BJ (cell line): ENCODE measurements around the gene CLEC4A. TPM values are rescaled to one million over a fixed set of nuclear protein-coding genes. Genes with fewer than 3 reads are reported as not detected.
"Not testable (repeated sequence)": the region's sequence is repeated elsewhere in the genome, so short reads cannot be mapped to it uniquely, and the experiment has no call there.

Experiments used
- CTCF ChIA-PET: fragments of 350-600 bp; formaldehyde crosslinking; extraction: SDS; loops from one replicate; lab custom pipeline; 2021; ENCODE audit warnings: antibody characterized with exemption, inconsistent platforms; lab: Yijun Ruan, JAX
- POLR2A ChIA-PET: fragments of 300-600 bp; sonication (Branson Sonifier 250); formaldehyde crosslinking; extraction: SDS; loops from one replicate; lab custom pipeline; 2021; ENCODE audit warnings: antibody characterized with exemption; lab: Charles Lee
- DNase-seq: peaks from one replicate; pipeline ENCODE4 v3.0.0-alpha.2; 2011; ENCODE audit warnings: low read depth
- H3K27me3 ChIP-seq: 2 replicates; pipeline ENCODE4 v1.6.0; 2011; ENCODE audit warnings: low read length; ENCODE audit not compliant: control insufficient read depth, insufficient read depth
- H3K36me3 ChIP-seq: 2 replicates; pipeline ENCODE4 v1.5.1; 2011; ENCODE audit warnings: low read length; ENCODE audit not compliant: control insufficient read depth, insufficient read depth
- H3K4me3 ChIP-seq: 2 replicates; pipeline ENCODE4 v1.5.1; 2011; ENCODE audit warnings: low read depth, mild to moderate bottlenecking, control low read depth, low read length
- polyA plus RNA-seq: library from polyadenylated mRNA; depleted of rRNA; stranded (reverse); fragments of >200 nt; gene quantifications from 2 replicates; pipeline ENCODE4 v1.2.3, GENCODE V29; 2011
- TF ChIP-seq, protein P1 (sequence below): IDR thresholded peaks from 2 replicates; pipeline ENCODE4 v1.5.1; 2011; ENCODE audit warnings: low read depth, mild to moderate bottlenecking, control low read depth, inconsistent platforms, low read length, moderate library complexity; ENCODE audit not compliant: insufficient read depth

Gene CLEC4A
- polyA plus RNA-seq, 1 experiment: 0.26 TPM

GRCh38 chr12:8099235-8099634 lies 24.2 kb upstream of the CLEC4A start:
- CTCF ChIA-PET: interaction anchor here (0.7 to 3.1 kb wide), 4 partner anchors 9 to 910 kb away, joined by 3 to 17 read pairs (median 4); no protein-coding TSS in a partner anchor
- POLR2A ChIA-PET: no interaction called here
- H3K36me3 ChIP-seq: peaks cover 3% of the 10 kb centered on the region; the same call in 1 of the 2 replicates
- H3K27me3 ChIP-seq: no peaks in the 10 kb centered on the region
- no peak for DNase-seq
- TF ChIP-seq, protein P1, sequence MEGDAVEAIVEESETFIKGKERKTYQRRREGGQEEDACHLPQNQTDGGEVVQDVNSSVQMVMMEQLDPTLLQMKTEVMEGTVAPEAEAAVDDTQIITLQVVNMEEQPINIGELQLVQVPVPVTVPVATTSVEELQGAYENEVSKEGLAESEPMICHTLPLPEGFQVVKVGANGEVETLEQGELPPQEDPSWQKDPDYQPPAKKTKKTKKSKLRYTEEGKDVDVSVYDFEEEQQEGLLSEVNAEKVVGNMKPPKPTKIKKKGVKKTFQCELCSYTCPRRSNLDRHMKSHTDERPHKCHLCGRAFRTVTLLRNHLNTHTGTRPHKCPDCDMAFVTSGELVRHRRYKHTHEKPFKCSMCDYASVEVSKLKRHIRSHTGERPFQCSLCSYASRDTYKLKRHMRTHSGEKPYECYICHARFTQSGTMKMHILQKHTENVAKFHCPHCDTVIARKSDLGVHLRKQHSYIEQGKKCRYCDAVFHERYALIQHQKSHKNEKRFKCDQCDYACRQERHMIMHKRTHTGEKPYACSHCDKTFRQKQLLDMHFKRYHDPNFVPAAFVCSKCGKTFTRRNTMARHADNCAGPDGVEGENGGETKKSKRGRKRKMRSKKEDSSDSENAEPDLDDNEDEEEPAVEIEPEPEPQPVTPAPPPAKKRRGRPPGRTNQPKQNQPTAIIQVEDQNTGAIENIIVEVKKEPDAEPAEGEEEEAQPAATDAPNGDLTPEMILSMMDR: no peak
- H3K4me3 ChIP-seq: no peak overlapping the region

DNA sequence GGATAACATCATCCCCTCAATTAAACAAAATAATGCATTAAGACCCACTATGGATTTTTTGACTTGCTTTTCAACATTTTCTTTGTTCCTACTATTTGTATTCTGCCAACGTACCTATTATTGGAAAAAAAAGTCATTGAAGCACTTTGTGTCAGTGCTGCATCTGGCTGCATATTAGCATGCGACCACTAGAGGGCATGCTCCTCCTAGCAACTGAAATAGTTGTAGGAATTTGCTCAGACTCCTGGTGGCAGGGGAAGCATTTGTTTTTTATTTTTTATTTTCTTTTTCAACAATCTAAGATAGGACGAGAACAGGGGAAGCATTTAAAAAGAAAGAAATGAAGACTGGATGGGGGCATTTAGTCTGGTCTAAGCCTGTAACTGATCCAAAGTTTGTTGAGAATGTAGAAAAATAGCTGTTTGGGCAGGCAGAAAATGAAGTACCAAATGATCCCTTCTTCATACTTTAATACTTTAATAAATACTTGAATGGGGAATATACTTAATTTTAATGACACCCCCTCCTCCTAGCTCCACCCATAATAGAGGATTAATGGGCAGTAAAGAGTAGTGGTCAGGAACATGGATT lies 14.5 kb upstream of the CLEC4A start:
- POLR2A ChIA-PET: no interaction called here

GRCh38 chr12:8113117-8113516 lies 10.3 kb upstream of the CLEC4A start:
- POLR2A ChIA-PET, DNase-seq, H3K36me3 ChIP-seq, H3K27me3 ChIP-seq, H3K4me3 ChIP-seq: not testable (repeated sequence)
- CTCF ChIA-PET: interaction anchor here (1.3 kb wide), 1 partner anchor 277 kb away, joined by 4 read pairs; no protein-coding TSS in a partner anchor

More for the DNA sequence above, 14.5 kb upstream of the CLEC4A start:
- DNase-seq: peak; percentile 18
- TF ChIP-seq, protein P1: peak; percentile 97
- CTCF ChIA-PET: interaction anchor here (0.6 to 2.6 kb wide), 18 partner anchors 10 to 288 kb away, joined by 3 to 17 read pairs (median 4); partner anchors contain the start of gene NECAP1
- Histone ChIP-seq H3K27me3 (no peaks in the 10 kb centered on the region), H3K4me3 (no peak overlapping the region), H3K36me3 (no peaks in the 10 kb centered on the region)

DNA sequence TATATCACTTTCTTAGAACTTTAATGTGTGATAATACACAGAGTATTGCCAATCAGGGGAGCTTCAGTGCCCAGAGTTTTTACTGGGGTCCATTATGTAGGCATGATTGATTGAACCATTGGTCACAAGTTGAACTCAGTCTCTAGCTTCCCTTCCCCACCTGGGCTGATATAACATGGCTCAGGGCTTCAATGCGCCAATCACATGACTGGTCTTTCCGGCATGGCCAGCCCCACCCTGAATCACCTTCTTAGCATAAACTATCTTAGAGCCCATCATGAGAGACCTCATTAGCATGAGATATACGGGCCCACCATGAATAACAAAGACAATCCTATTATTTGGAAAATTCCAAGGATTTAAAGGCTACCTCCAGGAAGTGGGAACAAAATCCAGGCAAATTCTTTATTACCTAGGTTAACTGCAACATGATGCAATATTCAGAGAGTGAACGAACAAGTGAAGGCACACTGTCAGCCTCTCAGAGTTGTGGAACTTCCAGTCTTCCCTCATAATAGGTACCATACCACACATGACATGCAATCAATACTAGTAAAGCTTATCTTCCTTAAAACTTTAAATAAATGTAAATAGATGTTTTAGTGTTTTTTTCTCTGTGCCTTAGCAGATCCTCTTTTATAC lies 3.2 kb upstream of the CLEC4A start:
- TF ChIP-seq, protein P1: no peak
- CTCF ChIA-PET: interaction anchor here (0.8 to 2.5 kb wide), 2 partner anchors 10 to 112 kb away, joined by 3 to 11 read pairs; no protein-coding TSS in a partner anchor
- POLR2A ChIA-PET: no interaction called here

DNA sequence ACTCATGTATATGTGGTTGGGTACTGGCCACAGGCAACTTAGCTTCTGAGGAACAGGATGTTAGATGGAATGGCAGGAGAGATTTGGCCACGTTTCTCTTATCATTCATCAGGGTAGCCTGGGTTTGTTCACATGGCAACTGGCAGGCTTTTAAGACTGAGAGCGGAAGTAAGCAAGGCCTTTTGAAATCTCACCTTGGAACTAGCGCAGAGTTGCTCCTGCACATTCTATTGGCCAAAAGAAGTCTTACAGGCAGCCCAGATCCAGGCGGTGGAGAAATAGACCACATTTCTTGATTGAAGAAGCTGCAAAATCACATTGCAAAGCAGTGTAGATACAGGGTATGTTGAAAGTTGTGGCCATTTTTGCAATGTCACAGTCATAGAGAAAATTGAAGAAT lies 3.7 kb downstream of the CLEC4A start:
- TF ChIP-seq, protein P1: no peak
- no peaks in the 10 kb centered on the region for H3K36me3 ChIP-seq
- H3K4me3 ChIP-seq: no peak overlapping the region
- ChIA-PET CTCF (interaction anchor here (1.0 to 1.1 kb wide), 2 partner anchors 19 to 105 kb away, joined by 3 read pairs; no protein-coding TSS in a partner anchor), POLR2A (no interaction called here)
- H3K27me3 ChIP-seq: no peaks in the 10 kb centered on the region
- DNase-seq: no peak

More for the DNA sequence above, 3.2 kb upstream of the CLEC4A start:
- Histone ChIP-seq H3K27me3 (no peaks in the 10 kb centered on the region), H3K36me3 (no peaks in the 10 kb centered on the region), H3K4me3 (no peak overlapping the region)
- no peak for DNase-seq

DNA sequence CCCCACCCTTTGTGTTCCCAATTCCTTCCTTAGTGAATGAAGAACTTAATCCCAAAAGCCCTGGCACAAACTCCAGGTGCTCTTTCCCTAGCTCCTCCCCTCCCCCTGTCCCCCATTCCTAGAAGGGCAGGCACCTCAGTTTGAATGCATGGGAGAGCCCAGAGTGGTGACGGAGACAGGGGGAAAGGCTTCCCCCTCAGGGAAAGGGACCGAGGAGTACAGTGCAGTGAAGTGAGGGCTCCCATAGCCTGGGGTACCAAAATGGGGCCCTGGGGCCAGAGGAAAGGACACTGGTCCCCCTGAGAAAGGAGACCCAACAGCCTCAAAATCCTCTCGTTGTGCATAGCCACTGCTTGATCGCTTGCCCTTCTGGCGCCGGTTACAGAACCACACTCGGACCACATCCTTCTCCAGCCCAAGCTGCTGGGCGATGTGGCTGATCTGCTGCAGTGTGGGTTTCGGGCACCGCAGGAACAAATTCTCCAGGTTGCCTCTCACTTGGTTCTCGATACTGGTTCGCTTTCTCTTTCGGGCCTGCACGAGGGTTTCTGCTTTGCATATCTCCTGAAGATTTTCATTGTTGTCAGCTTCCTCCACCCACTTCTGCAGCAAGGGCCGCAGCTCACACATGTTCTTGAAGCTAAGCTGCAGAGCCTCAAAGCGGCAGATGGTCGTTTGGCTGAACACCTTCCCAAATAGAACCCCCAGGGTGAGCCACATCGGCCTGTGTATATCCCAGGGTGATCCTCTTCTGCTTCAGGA lies 10.4 kb downstream of the CLEC4A start:
- DNase-seq, CTCF ChIA-PET, POLR2A ChIA-PET, H3K4me3 ChIP-seq, H3K27me3 ChIP-seq, H3K36me3 ChIP-seq: not testable (repeated sequence)

- H3K36me3 ChIP-seq, H3K27me3 ChIP-seq, DNase-seq, CTCF ChIA-PET, POLR2A ChIA-PET, H3K4me3 ChIP-seq: not testable (repeated sequence)
These were observed 11.0 kb downstream of the CLEC4A start for GRCh38 chr12:8134398-8134930.

DNA sequence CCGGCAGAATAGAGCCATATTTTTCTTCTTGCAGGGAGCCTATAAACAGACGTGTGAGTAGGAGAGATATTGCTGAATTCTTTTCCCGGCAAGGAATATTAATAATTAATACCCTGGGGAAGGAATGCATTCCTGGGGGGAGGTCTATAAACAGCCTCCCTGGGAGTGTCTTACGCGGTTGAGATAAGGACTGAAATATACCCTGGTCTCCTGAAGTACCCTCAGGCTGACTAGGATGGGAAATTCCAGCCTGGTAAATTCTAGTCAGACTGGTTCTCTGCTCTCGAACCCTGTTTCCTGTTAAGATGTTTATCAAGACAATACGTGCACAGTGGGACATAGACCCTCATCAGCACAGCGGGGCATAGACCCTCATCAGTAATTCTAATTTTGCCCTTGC lies 18.2 kb downstream of the CLEC4A start:
- POLR2A ChIA-PET: not testable (repeated sequence)

More for the DNA sequence above, 18.2 kb downstream of the CLEC4A start:
- DNase-seq, CTCF ChIA-PET, H3K4me3 ChIP-seq, H3K36me3 ChIP-seq, H3K27me3 ChIP-seq: not testable (repeated sequence)
